ENCODE data around the gene SPRED2.

Gene SPRED2

DNA sequence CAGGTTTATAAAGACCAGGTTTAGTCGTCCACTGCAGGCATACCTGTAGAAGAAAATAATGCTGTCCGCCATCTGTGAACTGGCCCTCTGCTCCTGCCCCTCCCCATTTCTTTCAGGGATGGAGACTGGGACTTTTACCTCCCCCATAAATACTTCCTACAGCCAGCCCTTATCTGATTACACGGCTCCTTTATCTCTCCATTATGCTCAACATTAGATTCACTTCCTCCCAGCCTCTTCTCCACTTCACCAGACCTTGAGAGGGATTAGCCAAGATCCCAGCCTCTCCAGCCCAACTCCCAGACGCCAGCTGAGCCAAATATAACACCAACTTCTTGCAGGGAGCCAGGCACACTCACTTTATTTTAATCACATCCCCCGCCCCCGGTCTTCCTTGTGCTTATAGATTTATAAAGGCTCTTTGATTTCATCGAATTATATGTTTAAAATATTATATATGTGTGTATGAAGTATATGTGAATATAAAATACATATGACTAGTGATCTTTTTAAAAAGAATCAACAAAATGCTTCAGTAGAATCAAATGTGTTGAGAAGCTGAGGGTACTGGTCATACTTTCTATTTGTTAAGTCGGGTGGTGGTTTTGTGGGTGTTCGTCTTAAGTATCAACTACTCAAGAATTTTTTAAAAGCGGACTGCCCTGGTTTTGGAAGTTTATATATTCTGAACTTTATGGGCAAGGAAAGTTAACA is 81.0 kb downstream of the SPRED2 start:
- no peak overlapping the region for H2AFZ ChIP-seq
- peaks cover 52% of the 10 kb centered on the region for H3K79me2 ChIP-seq
- H3K9ac ChIP-seq = no peak overlapping the region
- no peaks in the 10 kb centered on the region for H3K9me3 ChIP-seq (ENCODE audit: control insufficient read depth, low read length)
- TF ChIP-seq, protein P1, sequence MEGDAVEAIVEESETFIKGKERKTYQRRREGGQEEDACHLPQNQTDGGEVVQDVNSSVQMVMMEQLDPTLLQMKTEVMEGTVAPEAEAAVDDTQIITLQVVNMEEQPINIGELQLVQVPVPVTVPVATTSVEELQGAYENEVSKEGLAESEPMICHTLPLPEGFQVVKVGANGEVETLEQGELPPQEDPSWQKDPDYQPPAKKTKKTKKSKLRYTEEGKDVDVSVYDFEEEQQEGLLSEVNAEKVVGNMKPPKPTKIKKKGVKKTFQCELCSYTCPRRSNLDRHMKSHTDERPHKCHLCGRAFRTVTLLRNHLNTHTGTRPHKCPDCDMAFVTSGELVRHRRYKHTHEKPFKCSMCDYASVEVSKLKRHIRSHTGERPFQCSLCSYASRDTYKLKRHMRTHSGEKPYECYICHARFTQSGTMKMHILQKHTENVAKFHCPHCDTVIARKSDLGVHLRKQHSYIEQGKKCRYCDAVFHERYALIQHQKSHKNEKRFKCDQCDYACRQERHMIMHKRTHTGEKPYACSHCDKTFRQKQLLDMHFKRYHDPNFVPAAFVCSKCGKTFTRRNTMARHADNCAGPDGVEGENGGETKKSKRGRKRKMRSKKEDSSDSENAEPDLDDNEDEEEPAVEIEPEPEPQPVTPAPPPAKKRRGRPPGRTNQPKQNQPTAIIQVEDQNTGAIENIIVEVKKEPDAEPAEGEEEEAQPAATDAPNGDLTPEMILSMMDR (IDR thresholded peaks at IDR 0.05) = no peak
- H3K4me2 ChIP-seq (ENCODE audit: low read length) = no peak overlapping the region
- H3K27ac ChIP-seq = no peak overlapping the region
- H3K27me3 ChIP-seq (ENCODE audit: control insufficient read depth, insufficient read depth, low read length) = no peaks in the 10 kb centered on the region
- peaks cover 6% of the 10 kb centered on the region for H3K4me1 ChIP-seq
- no peak overlapping the region for H3K4me3 ChIP-seq (ENCODE audit: low read depth, low read length)
- no peaks in the 10 kb centered on the region for H3K36me3 ChIP-seq (ENCODE audit: control insufficient read depth, insufficient read depth, low read length)

DNA sequence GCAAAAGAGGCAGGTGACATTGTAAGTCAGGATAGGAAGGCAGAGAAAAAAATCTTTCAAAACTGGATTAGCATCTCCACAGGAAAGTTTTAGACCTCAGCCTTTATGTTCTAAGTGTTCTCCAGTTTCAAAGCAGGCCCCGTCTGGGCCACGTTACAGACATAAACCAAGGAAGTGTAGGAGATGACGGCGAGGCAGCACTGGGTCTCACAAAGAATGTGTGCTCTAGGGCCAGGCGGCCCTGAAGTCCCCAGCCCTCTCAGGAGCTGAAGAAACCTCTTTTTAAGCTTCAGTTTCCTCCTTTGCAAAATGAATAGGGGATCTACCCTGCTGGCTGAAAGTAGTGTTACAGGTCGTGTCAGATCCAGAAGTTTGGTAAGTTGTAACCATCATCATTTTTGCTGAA is 81.7 kb downstream of the SPRED2 start:
- no peaks in the 10 kb centered on the region for H3K9me3 ChIP-seq (ENCODE audit: control insufficient read depth, low read length)
- H3K4me3 ChIP-seq (ENCODE audit: low read depth, low read length) = no peak overlapping the region
- H3K36me3 ChIP-seq (ENCODE audit: control insufficient read depth, insufficient read depth, low read length) = no peaks in the 10 kb centered on the region
- TF ChIP-seq, protein P1 (IDR thresholded peaks at IDR 0.05) = no peak
- H3K79me2 ChIP-seq = peaks cover 50% of the 10 kb centered on the region
- no peak overlapping the region for H3K4me2 ChIP-seq (ENCODE audit: low read length)
- H3K27me3 ChIP-seq (ENCODE audit: control insufficient read depth, insufficient read depth, low read length) = no peaks in the 10 kb centered on the region
- H3K9ac ChIP-seq = no peak overlapping the region
- no peak overlapping the region for H3K27ac ChIP-seq
- no peak overlapping the region for H2AFZ ChIP-seq
- peaks cover 6% of the 10 kb centered on the region for H3K4me1 ChIP-seq

DNA sequence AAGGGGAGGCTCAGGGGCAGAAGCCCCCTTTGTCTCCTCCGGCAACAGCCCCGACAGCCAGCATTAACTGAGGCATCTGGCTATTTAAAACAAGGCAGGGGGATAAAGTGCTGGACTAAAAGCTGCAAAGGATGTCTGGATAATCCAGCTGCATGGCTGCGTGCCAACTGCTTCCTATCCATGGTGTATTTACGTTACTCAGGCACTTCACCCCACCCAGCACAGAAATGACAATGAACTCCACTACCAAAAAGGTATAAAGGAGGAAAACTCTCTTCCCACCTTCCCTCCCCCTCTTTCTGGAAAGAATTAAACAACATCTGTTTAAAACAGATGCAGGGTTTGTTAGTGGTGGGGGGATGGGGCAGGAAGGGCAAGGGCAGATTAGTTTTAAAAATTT is 82.5 kb downstream of the SPRED2 start:
- Histone ChIP-seq H3K79me2 (peaks cover 42% of the 10 kb centered on the region), H3K4me3 (ENCODE audit: low read depth, low read length) (no peak overlapping the region), H3K9ac (no peak overlapping the region), H2AFZ (no peak overlapping the region), H3K36me3 (ENCODE audit: control insufficient read depth, insufficient read depth, low read length) (no peaks in the 10 kb centered on the region), H3K4me2 (ENCODE audit: low read length) (no peak overlapping the region), H3K4me1 (peaks cover 6% of the 10 kb centered on the region), H3K27me3 (ENCODE audit: control insufficient read depth, insufficient read depth, low read length) (no peaks in the 10 kb centered on the region), H3K27ac (no peak overlapping the region), H3K9me3 (ENCODE audit: control insufficient read depth, low read length) (no peaks in the 10 kb centered on the region)
- TF ChIP-seq, protein P1 (IDR thresholded peaks at IDR 0.05) = no peak

DNA sequence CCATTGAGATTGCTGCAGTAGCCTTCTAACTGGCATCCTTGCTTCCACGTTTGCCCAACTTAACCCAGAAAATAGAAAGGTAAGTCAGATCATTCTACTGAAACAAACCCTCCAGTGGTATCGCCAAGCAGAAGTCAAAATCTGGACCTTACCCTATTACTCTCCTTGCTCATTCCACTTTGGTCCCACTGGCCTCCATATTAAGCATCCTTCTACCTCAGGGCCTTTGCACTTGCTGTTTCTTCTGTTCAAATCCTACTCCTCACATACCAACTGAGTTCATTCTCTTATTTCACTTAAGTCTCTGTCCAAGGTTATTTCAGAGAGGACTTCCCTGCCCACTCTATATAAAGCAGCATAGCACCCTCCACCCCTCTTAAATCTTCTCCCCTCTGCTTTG is 84.5 kb downstream of the SPRED2 start:
- H3K36me3 ChIP-seq (ENCODE audit: control insufficient read depth, insufficient read depth, low read length) = no peaks in the 10 kb centered on the region
- H3K9me3 ChIP-seq (ENCODE audit: control insufficient read depth, low read length) = no peaks in the 10 kb centered on the region
- H3K9ac ChIP-seq = no peak overlapping the region
- no peak overlapping the region for H3K27ac ChIP-seq
- no peak overlapping the region for H3K4me2 ChIP-seq (ENCODE audit: low read length)
- no peaks in the 10 kb centered on the region for H3K27me3 ChIP-seq (ENCODE audit: control insufficient read depth, insufficient read depth, low read length)
- H2AFZ ChIP-seq = no peak overlapping the region
- peaks cover 6% of the 10 kb centered on the region for H3K4me1 ChIP-seq
- peaks cover 34% of the 10 kb centered on the region for H3K79me2 ChIP-seq
- no peak overlapping the region for H3K4me3 ChIP-seq (ENCODE audit: low read depth, low read length)
- TF ChIP-seq, protein P1 (IDR thresholded peaks at IDR 0.05) = no peak

DNA sequence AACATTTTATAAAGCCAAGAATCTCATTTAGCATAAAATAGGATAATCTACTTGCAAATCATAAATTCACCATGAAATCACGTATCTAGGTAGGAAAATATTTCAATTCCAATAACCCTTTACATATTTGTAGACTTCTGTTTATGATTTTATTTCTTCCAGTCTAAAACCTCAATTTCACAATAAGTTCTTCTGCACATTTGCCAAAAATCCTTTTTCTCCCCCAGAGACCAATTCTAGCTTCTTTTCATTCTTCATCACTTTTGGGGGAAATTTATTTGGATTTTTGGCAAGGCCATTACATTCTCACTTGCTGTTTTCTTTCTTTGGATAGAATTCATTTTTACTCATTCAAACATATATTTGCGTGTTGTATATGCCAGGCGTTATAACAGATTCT is 86.8 kb downstream of the SPRED2 start:
- peaks cover 28% of the 10 kb centered on the region for H3K79me2 ChIP-seq
- no peak overlapping the region for H3K27ac ChIP-seq
- H3K9me3 ChIP-seq (ENCODE audit: control insufficient read depth, low read length) = no peaks in the 10 kb centered on the region
- H3K4me2 ChIP-seq (ENCODE audit: low read length) = no peak overlapping the region
- no peak overlapping the region for H2AFZ ChIP-seq
- peaks cover 4% of the 10 kb centered on the region for H3K4me1 ChIP-seq
- no peak overlapping the region for H3K4me3 ChIP-seq (ENCODE audit: low read depth, low read length)
- H3K9ac ChIP-seq = no peak overlapping the region
- TF ChIP-seq, protein P1 (IDR thresholded peaks at IDR 0.05) = no peak
- no peaks in the 10 kb centered on the region for H3K27me3 ChIP-seq (ENCODE audit: control insufficient read depth, insufficient read depth, low read length)
- H3K36me3 ChIP-seq (ENCODE audit: control insufficient read depth, insufficient read depth, low read length) = no peaks in the 10 kb centered on the region

Data from parathyroid adenoma (tissue), 2 donors.